ENCODE measurements around the gene TUBG2. TPM values are rescaled to one million over a fixed set of nuclear protein-coding genes. Genes with fewer than 3 reads are reported as not detected.

The TUBG2 gene
- total RNA-seq, 1 experiment from 2014 or later, result 20.9 TPM

- Histone ChIP-seq H3K36me3 (ENCODE audit: control insufficient read depth in 1 of 2, insufficient read depth in 2 of 2, low read length in 2 of 2) (peaks cover 4 to 8% of the 10 kb centered on the region in 2 experiments; a peak in 2 of 4 replicates), H3K9ac (ENCODE audit: low read length) (no peak overlapping the region), H4K20me1 (ENCODE audit: insufficient read depth) (no peaks in the 10 kb centered on the region), H3K27ac (ENCODE audit: low read depth, low read length) (no peak overlapping the region), H3K4me3 (replicated peaks in 1 of 2; ENCODE audit: low read depth in 1 of 2, low read length in 2 of 2) (no peak overlapping the region), H3K9me3 (ENCODE audit: control insufficient read depth in 1 of 2, insufficient read depth in 1 of 2, low read depth in 1 of 2, low read length in 2 of 2) (no peaks in the 10 kb centered on the region), H3K27me3 (ENCODE audit: insufficient read depth, low read length) (no peaks in the 10 kb centered on the region), H3K4me2 (ENCODE audit: low read length) (no peak overlapping the region), H3K4me1 (ENCODE audit: control insufficient read depth in 1 of 2, insufficient read depth in 2 of 2, low read length in 2 of 2) (no peaks in the 10 kb centered on the region), H3K9me2 (ENCODE audit: insufficient read depth) (no peaks in the 10 kb centered on the region), H3K79me2 (ENCODE audit: insufficient read depth, low read length) (no peaks in the 10 kb centered on the region), H2AFZ (ENCODE audit: low read depth, low read length, poor library complexity, severe bottlenecking) (no peak overlapping the region)
- ChIA-PET CTCF (no interaction called here), RAD21 (ENCODE audit: low non-redundant PET in 1 of 2, low total read pairs in 2 of 2, uncharacterized antibody in 2 of 2, unreplicated experiment in 2 of 2) (no interaction called here), POLR2A (no interaction called here)
- TF ChIP-seq ELF1 (IDR thresholded peaks at IDR 0.05; ENCODE audit: borderline replicate concordance, low read depth), result no peak
- DNase-seq (ENCODE audit: low read depth, low spot score) (no peak), ATAC-seq (no peak)
- intact Hi-C loops (cut with micrococcal nuclease), result no loop called here
- no TSS peak for BruUV-seq (replicated peaks)
Measured at GRCh38 chr17:42699415-42699740, 40.3 kb downstream of the TUBG2 start.

- no peaks in the 10 kb centered on the region for H3K79me2 ChIP-seq (ENCODE audit: insufficient read depth, low read length)
- H3K9me2 ChIP-seq (ENCODE audit: insufficient read depth), result no peaks in the 10 kb centered on the region
- no peaks in the 10 kb centered on the region for H3K9me3 ChIP-seq (ENCODE audit: control insufficient read depth in 1 of 2, insufficient read depth in 1 of 2, low read depth in 1 of 2, low read length in 2 of 2)
- no peak overlapping the region for H2AFZ ChIP-seq (ENCODE audit: low read depth, low read length, poor library complexity, severe bottlenecking)
- peaks cover 10 to 16% of the 10 kb centered on the region in 2 experiments; a peak in 3 of 4 replicates for H3K36me3 ChIP-seq (ENCODE audit: control insufficient read depth in 1 of 2, insufficient read depth in 2 of 2, low read length in 2 of 2)
- ATAC-seq, result no peak
- BruUV-seq (replicated peaks), result no TSS peak
- TF ChIP-seq EZH2phosphoT487 (IDR thresholded peaks at IDR 0.05; ENCODE audit: borderline replicate concordance) (no peak), SP1 (IDR thresholded peaks at IDR 0.05; ENCODE audit: low read depth) (no peak), MAX (IDR thresholded peaks at IDR 0.05) (no peak), CBX3 (IDR thresholded peaks at IDR 0.05; ENCODE audit: low read depth) (no peak), REST (IDR thresholded peaks at IDR 0.05; ENCODE audit: low read depth) (no peak), RAD21 (IDR thresholded peaks at IDR 0.05; ENCODE audit: low read depth) (no peak), EZH2 (IDR thresholded peaks at IDR 0.05) (no peak), POLR2AphosphoS5 (IDR thresholded peaks at IDR 0.05; ENCODE audit: low read depth, low read length) (no peak), YY1 (IDR thresholded peaks at IDR 0.05; ENCODE audit: extremely low read depth, insufficient replicate concordance, low read depth, low read length) (no peak), ZFX (IDR thresholded peaks at IDR 0.05) (no peak), EGR1 (IDR thresholded peaks at IDR 0.05; ENCODE audit: low read depth) (no peak), JUND (IDR thresholded peaks at IDR 0.05) (no peak)
- H3K4me3 ChIP-seq (replicated peaks in 1 of 2; ENCODE audit: low read depth in 1 of 2, low read length in 2 of 2), result no peak overlapping the region
- H3K4me1 ChIP-seq (ENCODE audit: control insufficient read depth in 1 of 2, insufficient read depth in 2 of 2, low read length in 2 of 2), result no peaks in the 10 kb centered on the region
- no peaks in the 10 kb centered on the region for H3K27me3 ChIP-seq (ENCODE audit: insufficient read depth, low read length)
- H3K27ac ChIP-seq (ENCODE audit: low read depth, low read length), result no peak overlapping the region
- ChIA-PET CTCF (interaction anchor here (1.1 kb wide), 1 partner anchor 122 kb away, joined by 3 read pairs; no protein-coding TSS in a partner anchor), RAD21 (ENCODE audit: low non-redundant PET in 1 of 2, low total read pairs in 2 of 2, uncharacterized antibody in 2 of 2, unreplicated experiment in 2 of 2) (no interaction called here), POLR2A (no interaction called here)
- H3K9ac ChIP-seq (ENCODE audit: low read length), result no peak overlapping the region
- H4K20me1 ChIP-seq (ENCODE audit: insufficient read depth), result no peaks in the 10 kb centered on the region
- intact Hi-C loops (cut with micrococcal nuclease), result no loop called here
- H3K4me2 ChIP-seq (ENCODE audit: low read length), result no peak overlapping the region
- DNase-seq (ENCODE audit: low read depth, low spot score), result no peak
Measured at GRCh38 chr17:42700586-42701289, 41.7 kb downstream of the TUBG2 start.
